Right lung (tissue), 10 donors: ENCODE results near the gene BCKDK. TPM values are rescaled to one million over a fixed set of nuclear protein-coding genes. Genes with fewer than 3 reads are reported as not detected.

Experiments used
- DNase-seq, 2 donors: peaks; one replicate each; pipeline ENCODE4 v3.0.0-alpha.2; 2013
- long read RNA-seq, 8 donors: transcript quantifications; one replicate each; lab custom pipeline, GENCODE V29; 2026
- polyA plus RNA-seq, 5 donors: library from polyadenylated mRNA; unstranded; fragments of 120-200 nt; gene quantifications; one replicate each; pipeline versions ENCODE4 v1.2.1 to v1.2.3, GENCODE V29; 2013; ENCODE audit warnings: inconsistent platforms in 1 of 5, low replicate concordance in 1 of 5; ENCODE audit not compliant: insufficient read length in 5 of 5, insufficient read depth in 1 of 5

The BCKDK gene
- 10 to 100 TPM; 27.8 to 42.2 (median 36.7) TPM for polyA plus RNA-seq
- long read RNA-seq, donor 1, transcript BCKDK-203 (11 exons, 1,997 nt): minor isoform, 5 of 34 reads
- long read RNA-seq, donor 1, transcript BCKDK-201 (12 exons, 2,128 nt): major isoform, 16 of 34 reads
- long read RNA-seq, donor 1, partial matches to known transcripts: 12 of 34 reads
- long read RNA-seq, donor 1, other reads (novel, unspliced or antisense): 0 of 34 reads
- long read RNA-seq, donor 2, transcript BCKDK-201 (12 exons, 2,128 nt): major isoform, 7 of 10 reads
- long read RNA-seq, donor 2, partial matches to known transcripts: 0 of 10 reads
- long read RNA-seq, donor 2, other reads (novel, unspliced or antisense): 0 of 10 reads
- long read RNA-seq, donor 3, transcript BCKDK-201 (12 exons, 2,128 nt): major isoform, 10 of 15 reads
- long read RNA-seq, donor 3, partial matches to known transcripts: 0 of 15 reads
- long read RNA-seq, donor 3, other reads (novel, unspliced or antisense): 0 of 15 reads
- long read RNA-seq, donor 4, transcript BCKDK-201 (12 exons, 2,128 nt): major isoform, 7 of 13 reads
- long read RNA-seq, donor 4, partial matches to known transcripts: 0 of 13 reads
- long read RNA-seq, donor 4, other reads (novel, unspliced or antisense): 0 of 13 reads
- long read RNA-seq, donor 5, transcript BCKDK-201 (12 exons, 2,128 nt): major isoform, 9 of 13 reads
- long read RNA-seq, donor 5, partial matches to known transcripts: 0 of 13 reads
- long read RNA-seq, donor 5, other reads (novel, unspliced or antisense): 0 of 13 reads
- long read RNA-seq, donor 6, transcript BCKDK-201 (12 exons, 2,128 nt): major isoform, 17 of 21 reads
- long read RNA-seq, donor 6, partial matches to known transcripts: 0 of 21 reads
- long read RNA-seq, donor 6, other reads (novel, unspliced or antisense): 0 of 21 reads
- long read RNA-seq, donor 7, transcript BCKDK-201 (12 exons, 2,128 nt): major isoform, 12 of 17 reads
- long read RNA-seq, donor 7, partial matches to known transcripts: 0 of 17 reads
- long read RNA-seq, donor 7, other reads (novel, unspliced or antisense): 0 of 17 reads
- long read RNA-seq, donor 8, partial matches to known transcripts: 0 of 3 reads
- long read RNA-seq, donor 8, other reads (novel, unspliced or antisense): 0 of 3 reads

- DNase-seq: peak; percentile 60 to 71
Observed at GRCh38 chr16:31108035-31108793, at the start of gene BCKDK. Gene BCKDK (plus strand): TSS chr16:31108386. CDS start chr16:31109224, 838 bp downstream.

GRCh38 chr16:31061126-31061812, 46.9 kb upstream of the BCKDK start:
- no peak for DNase-seq

GRCh38 chr16:31061813-31062440, 46.3 kb upstream of the BCKDK start:
- DNase-seq: no peak

GRCh38 chr16:31063495-31063842, 44.7 kb upstream of the BCKDK start:
- DNase-seq: no peak

GRCh38 chr16:31063843-31064611, 44.2 kb upstream of the BCKDK start:
- no peak for DNase-seq

GRCh38 chr16:31064882-31065461, 43.2 kb upstream of the BCKDK start:
- DNase-seq: no peak

GRCh38 chr16:31067342-31067741, 40.8 kb upstream of the BCKDK start:
- DNase-seq: no peak

GRCh38 chr16:31071861-31072260, 36.3 kb upstream of the BCKDK start:
- DNase-seq: no peak

GRCh38 chr16:31072540-31073141, 35.5 kb upstream of the BCKDK start:
- no peak for DNase-seq

GRCh38 chr16:31073142-31073969, 34.8 kb upstream of the BCKDK start:
- peak; percentile 91 to 94 for DNase-seq

- DNase-seq: peak; percentile 96 to 98
Observed at GRCh38 chr16:31073970-31074813, 34.0 kb upstream of the BCKDK start, which contains the start of the genes ZNF646 and ZNF668. Gene ZNF646 (plus strand): TSS chr16:31074422. CDS start chr16:31076325, 1,903 bp downstream. Gene ZNF668 (minus strand): TSS chr16:31074240. CDS start chr16:31064459, 9,781 bp downstream.

- DNase-seq: no peak
Observed at GRCh38 chr16:31074814-31075183, 33.4 kb upstream of the BCKDK start.

GRCh38 chr16:31076319-31076718, 31.9 kb upstream of the BCKDK start:
- no peak for DNase-seq

GRCh38 chr16:31077024-31077423, 31.2 kb upstream of the BCKDK start:
- DNase-seq: no peak

GRCh38 chr16:31077592-31078396, 30.4 kb upstream of the BCKDK start:
- no peak for DNase-seq
